ENCODE measurements around the gene SLC30A7.

DNA sequence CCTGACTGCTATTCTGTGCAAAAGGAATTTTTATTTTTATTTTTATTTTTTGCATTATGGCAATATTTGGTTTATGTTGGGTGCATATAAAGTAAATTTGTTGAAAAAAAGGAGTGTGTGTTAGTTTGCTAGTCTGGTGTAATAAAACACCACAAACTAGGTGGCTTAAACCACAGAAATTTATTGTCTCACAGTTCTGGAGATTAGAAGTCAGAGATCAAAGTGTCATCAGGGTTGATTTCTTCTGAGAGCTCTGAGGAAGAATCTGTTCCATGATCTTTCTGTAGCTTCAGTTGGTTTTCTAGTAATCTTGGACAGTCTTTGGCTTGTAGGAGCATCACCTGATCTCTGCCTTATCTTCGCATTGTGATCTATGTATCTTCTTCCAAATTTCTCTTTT is 6.5 kb downstream of the SLC30A7 start:
- TF ChIP-seq, protein P1, sequence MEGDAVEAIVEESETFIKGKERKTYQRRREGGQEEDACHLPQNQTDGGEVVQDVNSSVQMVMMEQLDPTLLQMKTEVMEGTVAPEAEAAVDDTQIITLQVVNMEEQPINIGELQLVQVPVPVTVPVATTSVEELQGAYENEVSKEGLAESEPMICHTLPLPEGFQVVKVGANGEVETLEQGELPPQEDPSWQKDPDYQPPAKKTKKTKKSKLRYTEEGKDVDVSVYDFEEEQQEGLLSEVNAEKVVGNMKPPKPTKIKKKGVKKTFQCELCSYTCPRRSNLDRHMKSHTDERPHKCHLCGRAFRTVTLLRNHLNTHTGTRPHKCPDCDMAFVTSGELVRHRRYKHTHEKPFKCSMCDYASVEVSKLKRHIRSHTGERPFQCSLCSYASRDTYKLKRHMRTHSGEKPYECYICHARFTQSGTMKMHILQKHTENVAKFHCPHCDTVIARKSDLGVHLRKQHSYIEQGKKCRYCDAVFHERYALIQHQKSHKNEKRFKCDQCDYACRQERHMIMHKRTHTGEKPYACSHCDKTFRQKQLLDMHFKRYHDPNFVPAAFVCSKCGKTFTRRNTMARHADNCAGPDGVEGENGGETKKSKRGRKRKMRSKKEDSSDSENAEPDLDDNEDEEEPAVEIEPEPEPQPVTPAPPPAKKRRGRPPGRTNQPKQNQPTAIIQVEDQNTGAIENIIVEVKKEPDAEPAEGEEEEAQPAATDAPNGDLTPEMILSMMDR (IDR thresholded peaks at IDR 0.05), result no peak
- TF ChIP-seq POLR2A (IDR thresholded peaks at IDR 0.05), result no peak

Data from prostate gland (tissue), 2 donors.